GM18858 (cell line): ENCODE measurements around the gene FMN2.

Experiments
- ATAC-seq: cut with Tn5 transposase; IDR thresholded peaks from one replicate; pipeline ENCODE4 v1.9.1; 2021; ENCODE audit not compliant: unreplicated experiment

The FMN2 gene

GRCh38 chr1:240096974-240097373, 5.3 kb downstream of the FMN2 start:
- no peak for ATAC-seq

- ATAC-seq = no peak
Measured at GRCh38 chr1:240098534-240098933, 6.9 kb downstream of the FMN2 start.

GRCh38 chr1:240099329-240099728, 7.6 kb downstream of the FMN2 start:
- ATAC-seq = no peak

GRCh38 chr1:240099748-240100147, 8.1 kb downstream of the FMN2 start:
- ATAC-seq = no peak

- ATAC-seq = no peak
Measured at GRCh38 chr1:240100371-240100934, 8.8 kb downstream of the FMN2 start.

GRCh38 chr1:240101306-240101705, 9.6 kb downstream of the FMN2 start:
- ATAC-seq = no peak

- ATAC-seq = no peak
Measured at GRCh38 chr1:240101737-240102136, 10.1 kb downstream of the FMN2 start.

GRCh38 chr1:240104672-240105071, 13.0 kb downstream of the FMN2 start:
- no peak for ATAC-seq

GRCh38 chr1:240107058-240107684, 15.5 kb downstream of the FMN2 start:
- no peak for ATAC-seq

GRCh38 chr1:240109130-240109529, 17.4 kb downstream of the FMN2 start:
- no peak for ATAC-seq

GRCh38 chr1:240109920-240110636, 18.4 kb downstream of the FMN2 start:
- no peak for ATAC-seq

- ATAC-seq = no peak
Measured at GRCh38 chr1:240111558-240111957, 19.9 kb downstream of the FMN2 start.

- ATAC-seq = no peak
Measured at GRCh38 chr1:240114222-240114621, 22.5 kb downstream of the FMN2 start.

GRCh38 chr1:240115831-240116230, 24.1 kb downstream of the FMN2 start:
- ATAC-seq = no peak

- no peak for ATAC-seq
Measured at GRCh38 chr1:240116831-240117769, 25.4 kb downstream of the FMN2 start.

- ATAC-seq = no peak
Measured at GRCh38 chr1:240117930-240118329, 26.2 kb downstream of the FMN2 start.

- ATAC-seq = no peak
Measured at GRCh38 chr1:240122639-240123613, 31.2 kb downstream of the FMN2 start.

GRCh38 chr1:240126821-240127220, 35.1 kb downstream of the FMN2 start:
- no peak for ATAC-seq

- ATAC-seq = no peak
Measured at GRCh38 chr1:240128366-240128765, 36.7 kb downstream of the FMN2 start.

- ATAC-seq = no peak
Measured at GRCh38 chr1:240134113-240134512, 42.4 kb downstream of the FMN2 start.
